Stimulated activated CD4-positive, alpha-beta T cell treated with anti-CD3 and anti-CD28 coated beads, Interleukin-2, amount 100 ng/mL, for 48 hours (primary cell): Measurements from ENCODE around the gene NEAT1.

ENCODE experiments used
- DNase-seq, 2 donors: peaks; one replicate each; pipeline ENCODE4 v3.0.0-alpha.2; 2020

NEAT1 gene

DNA sequence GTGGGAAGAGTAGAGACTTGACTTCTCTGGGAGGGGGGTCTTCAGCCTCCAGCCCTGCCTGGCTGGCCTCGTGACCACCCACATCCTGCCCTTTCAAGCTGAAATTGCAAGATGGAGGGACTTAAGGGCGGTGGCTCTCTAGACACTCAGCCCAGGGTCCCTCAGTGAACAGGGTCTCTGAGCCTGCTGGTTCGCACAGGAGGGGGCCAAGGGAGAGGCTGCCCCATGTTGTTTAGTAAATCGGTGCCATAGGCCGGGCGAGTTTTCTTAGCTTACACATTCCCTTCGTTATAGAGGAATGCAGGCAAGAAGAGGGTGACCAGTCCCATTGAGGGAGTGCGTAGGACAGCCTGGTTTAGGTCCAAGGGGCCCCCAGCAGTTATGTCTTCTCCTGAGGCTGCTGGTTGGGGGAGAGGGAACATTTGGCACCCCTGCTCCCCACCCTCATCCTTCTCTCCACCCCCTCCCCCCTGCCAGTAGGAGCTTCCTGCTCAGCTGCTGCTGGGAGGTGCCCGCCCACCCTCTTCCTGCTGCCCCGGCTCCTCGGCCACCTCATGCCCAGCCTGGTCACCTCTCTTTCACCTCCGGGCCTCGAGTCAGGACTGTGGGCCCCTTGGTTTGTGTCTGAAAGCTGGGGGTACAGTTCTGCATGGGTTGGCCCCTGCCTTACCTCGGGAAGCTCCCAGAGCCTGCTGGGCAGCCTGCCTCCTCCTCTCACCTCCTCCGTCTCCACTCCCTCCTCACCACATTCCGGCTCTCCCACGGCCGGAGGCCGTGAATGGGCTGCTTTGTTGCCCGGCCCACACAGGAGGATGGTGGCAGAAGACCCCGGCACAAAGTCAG lies 32.3 kb upstream of the NEAT1 start:
- no peak for DNase-seq

GRCh38 chr11:65390996-65391395 lies 31.6 kb upstream of the NEAT1 start:
- no peak for DNase-seq

GRCh38 chr11:65392186-65392829 lies 30.3 kb upstream of the NEAT1 start:
- DNase-seq, result no peak

DNA sequence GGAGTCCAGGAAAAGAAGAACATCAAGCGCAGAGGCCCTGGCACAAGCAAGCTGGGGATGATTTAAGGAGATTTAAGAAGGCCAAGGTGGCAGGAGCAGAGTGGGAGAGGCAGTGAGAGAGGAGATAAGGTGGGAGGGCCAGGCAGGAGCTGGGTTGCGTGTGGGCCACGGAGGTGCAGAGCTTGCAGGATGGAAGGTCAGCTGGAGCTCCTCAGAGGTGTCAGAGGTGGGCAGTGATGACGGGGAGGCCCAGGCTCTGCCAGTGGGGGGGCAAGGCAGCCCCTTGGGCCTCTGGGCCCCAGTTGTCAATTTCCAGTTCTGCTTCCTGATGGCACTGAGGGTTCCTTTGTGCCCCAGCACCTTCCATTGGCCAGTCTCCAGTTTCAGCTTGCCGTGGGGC lies 29.7 kb upstream of the NEAT1 start:
- no peak for DNase-seq

DNA sequence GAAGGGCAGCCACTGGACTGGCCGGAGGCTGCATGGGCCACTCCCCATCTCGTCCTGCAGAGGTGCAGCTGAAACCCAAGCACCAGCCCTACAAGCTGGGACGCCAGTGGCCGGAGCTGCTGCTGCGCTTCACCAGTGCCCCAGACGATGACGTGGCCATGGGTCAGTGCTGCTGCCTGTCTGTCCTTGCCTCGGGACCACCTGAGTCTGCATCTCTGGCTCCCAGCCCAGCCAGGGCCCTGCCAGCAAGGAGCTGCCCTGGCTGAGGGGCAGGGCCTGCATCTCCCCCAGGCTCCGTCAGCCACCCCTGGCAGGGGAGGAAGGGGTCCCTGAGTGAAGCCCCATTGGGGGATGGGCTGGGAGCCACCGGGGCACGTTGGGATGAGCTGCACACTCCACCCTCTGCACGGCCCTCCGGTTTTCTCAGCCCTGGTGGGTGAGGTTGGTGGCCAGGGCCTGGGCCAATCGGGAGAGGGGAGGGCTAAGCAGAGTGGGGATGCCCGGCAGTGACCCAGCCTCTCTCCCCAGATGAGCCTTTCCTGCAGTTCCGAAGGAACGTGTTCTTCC lies 29.0 kb upstream of the NEAT1 start:
- DNase-seq, result no peak

DNA sequence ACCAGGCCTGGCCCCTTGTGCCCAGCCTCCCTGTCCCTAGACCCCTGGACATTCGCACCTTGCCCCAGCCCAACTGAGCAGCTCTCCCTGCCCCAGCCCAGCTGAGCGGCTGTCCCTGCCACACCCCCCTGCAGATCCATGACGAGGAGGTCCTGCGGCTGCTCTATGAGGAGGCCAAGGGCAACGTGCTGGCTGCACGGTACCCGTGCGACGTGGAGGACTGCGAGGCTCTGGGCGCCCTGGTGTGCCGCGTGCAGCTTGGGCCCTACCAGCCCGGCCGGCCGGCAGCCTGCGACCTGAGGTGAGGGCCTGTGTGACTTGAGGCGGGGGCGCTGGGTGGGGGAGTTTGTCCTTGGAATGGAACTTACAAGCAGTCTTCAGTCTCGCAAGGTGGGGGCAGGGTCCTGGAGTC lies 28.5 kb upstream of the NEAT1 start:
- DNase-seq, result no peak

DNA sequence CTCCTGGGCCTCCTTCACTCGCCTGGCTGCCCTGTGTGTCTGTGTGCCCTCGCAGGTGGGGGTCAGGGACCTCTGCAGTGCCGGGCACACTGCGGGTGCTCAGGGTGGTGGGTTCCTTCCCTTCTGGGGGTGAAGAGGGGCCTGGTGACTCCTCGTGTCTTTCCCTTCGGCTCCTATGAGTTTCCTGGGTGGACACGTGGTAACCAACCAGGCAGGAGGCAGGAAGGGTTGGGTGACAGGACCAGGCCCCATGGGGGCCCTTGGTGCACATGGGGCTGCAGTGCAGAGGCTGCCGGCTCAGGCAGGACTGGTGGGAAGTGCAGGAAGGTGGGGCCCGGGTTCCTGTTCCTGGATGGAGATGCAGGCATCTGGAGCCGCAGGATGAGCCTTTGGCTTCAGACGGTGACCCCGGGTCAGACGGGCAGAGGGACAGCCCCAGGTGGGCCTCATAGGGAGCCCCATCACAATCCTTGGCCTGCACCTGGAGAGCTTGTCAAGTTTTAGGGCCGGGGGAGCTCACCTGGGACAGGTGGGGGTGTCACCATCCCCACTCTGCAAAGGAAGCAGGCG lies 26.6 kb upstream of the NEAT1 start:
- DNase-seq, result no peak

- DNase-seq, result no peak
These were observed 25.5 kb upstream of the NEAT1 start for GRCh38 chr11:65396769-65397745.

GRCh38 chr11:65398362-65398910 lies 24.2 kb upstream of the NEAT1 start:
- no peak for DNase-seq

GRCh38 chr11:65399249-65399648 lies 23.3 kb upstream of the NEAT1 start:
- DNase-seq, result no peak

DNA sequence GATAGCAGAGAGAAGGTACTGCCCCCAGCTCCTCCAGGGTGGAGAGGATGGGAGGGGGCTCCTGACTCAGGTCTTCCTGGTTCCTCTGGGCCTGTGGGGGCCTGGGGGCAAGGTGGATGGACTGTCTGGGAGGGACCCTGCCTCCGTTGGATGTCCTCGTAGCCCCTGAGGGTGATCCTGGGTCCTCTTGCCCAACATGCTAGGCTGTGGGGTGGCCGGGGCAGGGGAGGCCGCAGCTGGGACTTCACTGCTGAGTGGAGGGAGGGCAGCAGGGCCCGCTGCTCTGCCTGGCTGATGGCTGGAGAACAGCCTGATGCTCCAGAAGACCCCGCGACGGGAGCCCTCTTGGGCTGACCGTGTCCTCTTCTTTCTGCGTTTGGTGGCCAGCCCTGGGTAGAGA lies 22.8 kb upstream of the NEAT1 start:
- no peak for DNase-seq

- no peak for DNase-seq
These were observed 22.1 kb upstream of the NEAT1 start for GRCh38 chr11:65400307-65401072.

DNA sequence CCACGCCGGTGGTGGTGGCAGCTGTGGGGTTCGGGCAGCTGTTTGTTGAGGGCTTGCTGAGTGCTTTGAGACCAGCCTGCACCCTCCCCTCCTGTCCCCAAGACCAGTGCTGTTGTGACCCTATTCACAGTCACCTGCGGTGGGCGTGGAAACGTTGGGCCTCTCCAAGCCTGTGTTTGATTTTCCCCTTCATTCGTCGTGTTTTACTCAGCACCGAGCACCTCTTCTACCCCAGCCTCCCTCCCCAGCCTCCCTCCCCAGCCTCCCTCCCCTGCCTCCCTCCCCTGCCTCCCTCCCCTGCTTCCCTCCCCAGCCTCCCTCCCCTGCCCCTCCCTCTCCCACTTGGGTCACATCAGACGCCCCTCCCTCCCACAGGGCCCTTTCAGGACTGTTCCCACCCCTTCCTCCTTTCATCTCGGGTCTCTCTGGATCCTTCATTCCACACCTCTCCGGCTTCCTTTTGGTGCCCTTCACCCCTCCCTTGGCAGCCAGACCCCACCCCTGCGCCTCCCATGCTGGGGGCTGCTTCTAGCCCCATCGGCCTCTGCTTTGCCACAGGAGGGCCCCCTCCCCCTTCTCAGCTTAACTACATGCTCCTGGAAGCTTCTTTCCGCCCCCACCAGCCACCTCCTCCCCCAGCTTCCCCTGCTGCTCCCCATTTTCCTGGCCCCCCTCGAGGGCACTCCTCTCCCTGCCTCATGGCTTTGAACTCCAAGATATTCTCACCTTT lies 21.4 kb upstream of the NEAT1 start:
- DNase-seq, result no peak

- DNase-seq, result no peak
These were observed 20.8 kb upstream of the NEAT1 start for GRCh38 chr11:65401803-65402248.

DNA sequence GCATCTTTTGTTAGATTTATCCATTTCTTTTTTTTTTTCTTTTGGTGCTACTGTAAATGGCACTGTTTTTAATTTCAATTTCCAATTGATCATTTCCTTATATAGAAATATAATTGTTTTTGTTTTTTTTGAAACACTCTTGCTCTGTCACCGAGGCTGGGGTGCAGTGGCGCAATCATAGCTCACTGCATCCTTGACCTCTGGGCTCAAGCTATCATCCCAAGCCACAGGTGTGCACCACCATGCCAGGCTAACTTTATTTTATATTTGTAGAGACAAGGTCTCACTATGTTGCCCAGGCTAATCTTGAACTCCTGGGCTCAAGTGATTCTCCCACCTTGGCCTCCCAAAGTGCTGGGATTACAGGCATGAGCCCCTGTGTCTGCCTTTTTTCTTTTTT lies 19.8 kb upstream of the NEAT1 start:
- DNase-seq, result no peak

GRCh38 chr11:65403607-65404121 lies 18.9 kb upstream of the NEAT1 start:
- no peak for DNase-seq

DNA sequence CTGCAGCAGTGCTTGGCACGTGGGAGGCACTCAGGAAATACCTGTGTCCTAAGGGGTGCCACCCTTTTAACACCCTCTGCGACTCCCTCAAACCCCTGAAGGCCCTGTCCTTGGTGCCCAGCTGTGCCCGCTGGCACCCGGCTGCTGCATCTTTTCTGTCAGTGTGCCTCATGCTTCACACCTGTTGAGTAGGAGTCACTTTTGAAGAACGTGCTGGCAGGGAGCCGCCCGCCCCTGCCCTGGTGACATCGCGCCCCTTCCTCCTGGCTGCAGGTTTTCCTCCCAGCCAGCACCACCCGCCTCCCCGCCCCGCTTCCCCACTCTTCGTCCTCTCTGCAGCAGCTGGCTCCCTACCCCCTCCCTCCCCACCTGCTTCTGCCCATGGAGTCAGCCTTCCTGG lies 18.4 kb upstream of the NEAT1 start:
- DNase-seq, result no peak

GRCh38 chr11:65404638-65405339 lies 17.8 kb upstream of the NEAT1 start:
- DNase-seq, result no peak

GRCh38 chr11:65410936-65411680 lies 11.5 kb upstream of the NEAT1 start:
- no peak for DNase-seq
